ENCODE results near the gene GOLGA3. TPM values are rescaled to one million over a fixed set of nuclear protein-coding genes. Genes with fewer than 3 reads are reported as not detected.
"Not testable (repeated sequence)": the region's sequence is repeated elsewhere in the genome, so short reads cannot be mapped to it uniquely, and the experiment has no call there.

The GOLGA3 gene
- total RNA-seq, 2 donors from 2014 or later, result 99.1 to 109 TPM

GRCh38 chr12:132837693-132838409 is 9.2 kb upstream of the GOLGA3 start:
- intact Hi-C loops (cut with DNase I), result no loop called here
- Histone ChIP-seq H3K4me1 (replicated peaks) (no peaks in the 10 kb centered on the region), H3K27me3 (replicated peaks; ENCODE audit: insufficient read depth) (no peaks in the 10 kb centered on the region), H3K27ac (no peak overlapping the region), H3K36me3 (peaks cover 7% of the 10 kb centered on the region in 2 donors), H3K4me3 (no peak overlapping the region), H3K9me3 (no peaks in the 10 kb centered on the region)
- WGBS, result 44% methylated on average over 16 of the region's 27 CpGs
- TF ChIP-seq POLR2A (IDR thresholded peaks at IDR 0.05), result no peak
- no peak for TF ChIP-seq POLR2AphosphoS5 (IDR thresholded peaks at IDR 0.05)
- TF ChIP-seq CTCF (IDR thresholded peaks at IDR 0.05), result no peak
- no peak for DNase-seq (ENCODE audit: low spot score)

- no peaks in the 10 kb centered on the region for H3K36me3 ChIP-seq
- H3K4me1 ChIP-seq (replicated peaks), result no peaks in the 10 kb centered on the region
- H3K27ac ChIP-seq, result no peak overlapping the region
- TF ChIP-seq POLR2AphosphoS5 (IDR thresholded peaks at IDR 0.05) (no peak), CTCF (IDR thresholded peaks at IDR 0.05) (no peak), POLR2A (IDR thresholded peaks at IDR 0.05) (no peak)
- intact Hi-C loops (cut with DNase I), result no loop called here
- WGBS, result 62% methylated on average over 5 of the region's 5 CpGs
- H3K4me3 ChIP-seq, result no peak overlapping the region
- no peaks in the 10 kb centered on the region for H3K27me3 ChIP-seq (replicated peaks; ENCODE audit: insufficient read depth)
- no peaks in the 10 kb centered on the region for H3K9me3 ChIP-seq
- DNase-seq (ENCODE audit: low spot score), result no peak
These were observed 8.2 kb upstream of the GOLGA3 start for GRCh38 chr12:132836795-132837331.

GRCh38 chr12:132836230-132836629 is 7.6 kb upstream of the GOLGA3 start:
- intact Hi-C loops (cut with DNase I); DNase-seq (ENCODE audit: low spot score); H3K27me3 ChIP-seq (replicated peaks; ENCODE audit: insufficient read depth); H3K27ac ChIP-seq; H3K4me1 ChIP-seq (replicated peaks); H3K4me3 ChIP-seq; H3K36me3 ChIP-seq; H3K9me3 ChIP-seq: not testable (repeated sequence)
- 92% methylated on average over 14 of the region's 30 CpGs for WGBS

GRCh38 chr12:132835076-132836025 is 6.7 kb upstream of the GOLGA3 start:
- no peak for TF ChIP-seq POLR2A (IDR thresholded peaks at IDR 0.05)
- TF ChIP-seq POLR2AphosphoS5 (IDR thresholded peaks at IDR 0.05), result no peak
- TF ChIP-seq CTCF (IDR thresholded peaks at IDR 0.05), result no peak
- Histone ChIP-seq H3K27me3 (replicated peaks; ENCODE audit: insufficient read depth) (no peaks in the 10 kb centered on the region), H3K27ac (no peak overlapping the region), H3K36me3 (no peaks in the 10 kb centered on the region), H3K9me3 (no peaks in the 10 kb centered on the region), H3K4me1 (replicated peaks) (no peaks in the 10 kb centered on the region), H3K4me3 (no peak overlapping the region)
- 94% methylated on average over 29 of the region's 42 CpGs for WGBS
- DNase-seq (ENCODE audit: low spot score), result no peak
- intact Hi-C loops (cut with DNase I), result no loop called here

GRCh38 chr12:132834181-132834711 is 5.6 kb upstream of the GOLGA3 start:
- H3K27ac ChIP-seq, result no peak overlapping the region
- intact Hi-C loops (cut with DNase I), result no loop called here
- H3K36me3 ChIP-seq, result no peaks in the 10 kb centered on the region
- H3K4me1 ChIP-seq (replicated peaks), result no peaks in the 10 kb centered on the region
- no peak for DNase-seq (ENCODE audit: low spot score)
- H3K9me3 ChIP-seq, result no peaks in the 10 kb centered on the region
- H3K4me3 ChIP-seq, result no peak overlapping the region
- TF ChIP-seq POLR2A (IDR thresholded peaks at IDR 0.05) (no peak), POLR2AphosphoS5 (IDR thresholded peaks at IDR 0.05) (no peak), CTCF (IDR thresholded peaks at IDR 0.05) (no peak)
- no peaks in the 10 kb centered on the region for H3K27me3 ChIP-seq (replicated peaks; ENCODE audit: insufficient read depth)
- WGBS, result 77% methylated on average over 4 of the region's 5 CpGs
